Measurements from ENCODE around the gene CLDN14.

DNA sequence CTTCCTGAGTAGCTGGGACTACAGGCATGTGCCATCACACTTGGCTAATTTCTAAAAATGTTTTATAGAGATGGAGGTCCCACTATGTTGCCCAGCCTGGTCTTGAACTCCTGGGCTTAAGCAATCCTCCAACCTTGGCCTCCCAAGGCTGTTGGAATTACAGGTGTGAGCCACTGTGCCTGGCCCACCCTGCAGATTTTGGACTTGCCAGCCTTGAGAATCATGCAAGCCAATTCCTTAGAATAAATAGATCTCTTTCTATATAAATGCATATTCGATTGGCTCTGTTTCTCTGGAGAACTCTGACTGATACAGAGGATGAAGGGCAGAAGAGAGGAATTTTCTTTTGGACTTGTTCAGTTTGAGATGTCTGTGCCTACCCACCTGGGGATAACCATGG, 6.7 kb downstream of the CLDN14 start:
- TF ChIP-seq, protein P1, sequence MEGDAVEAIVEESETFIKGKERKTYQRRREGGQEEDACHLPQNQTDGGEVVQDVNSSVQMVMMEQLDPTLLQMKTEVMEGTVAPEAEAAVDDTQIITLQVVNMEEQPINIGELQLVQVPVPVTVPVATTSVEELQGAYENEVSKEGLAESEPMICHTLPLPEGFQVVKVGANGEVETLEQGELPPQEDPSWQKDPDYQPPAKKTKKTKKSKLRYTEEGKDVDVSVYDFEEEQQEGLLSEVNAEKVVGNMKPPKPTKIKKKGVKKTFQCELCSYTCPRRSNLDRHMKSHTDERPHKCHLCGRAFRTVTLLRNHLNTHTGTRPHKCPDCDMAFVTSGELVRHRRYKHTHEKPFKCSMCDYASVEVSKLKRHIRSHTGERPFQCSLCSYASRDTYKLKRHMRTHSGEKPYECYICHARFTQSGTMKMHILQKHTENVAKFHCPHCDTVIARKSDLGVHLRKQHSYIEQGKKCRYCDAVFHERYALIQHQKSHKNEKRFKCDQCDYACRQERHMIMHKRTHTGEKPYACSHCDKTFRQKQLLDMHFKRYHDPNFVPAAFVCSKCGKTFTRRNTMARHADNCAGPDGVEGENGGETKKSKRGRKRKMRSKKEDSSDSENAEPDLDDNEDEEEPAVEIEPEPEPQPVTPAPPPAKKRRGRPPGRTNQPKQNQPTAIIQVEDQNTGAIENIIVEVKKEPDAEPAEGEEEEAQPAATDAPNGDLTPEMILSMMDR (IDR thresholded peaks at IDR 0.05): no peak
- TF ChIP-seq POLR2A (IDR thresholded peaks at IDR 0.05): no peak

All from stomach (tissue), 4 donors.